Uterus (tissue), 4 donors: Measurements from ENCODE around the gene ADI1. TPM values are rescaled to one million over a fixed set of nuclear protein-coding genes. Genes with fewer than 3 reads are reported as not detected.
A peak's percentile ranks its signal among the peaks of the same experiment; 100 is the strongest.
"Not testable (repeated sequence)": the region's sequence is repeated elsewhere in the genome, so short reads cannot be mapped to it uniquely, and the experiment has no call there.

Source experiments
- DNase-seq, 2 donors: peaks; one replicate each; pipeline ENCODE4 v3.0.0-alpha.2; 2019 to 2020
- H3K27ac ChIP-seq, 2 donors: fragments of 200-600 bp; sonication (generic); 1 replicate in 1 of 2; 2 replicates in 1 of 2; pipeline ENCODE4 v1.5.1; 2016 to 2018
- H3K27me3 ChIP-seq, 2 donors: fragments of 200-600 bp; sonication (generic); one replicate each; pipeline ENCODE4 v1.5.1; 2018 to 2019; ENCODE audit warnings: control low read depth in 1 of 2
- H3K36me3 ChIP-seq, 2 donors: fragments of 200-600 bp; sonication (generic); one replicate each; pipeline ENCODE4 v1.5.1; 2019; ENCODE audit warnings: control low read depth in 1 of 2
- H3K4me1 ChIP-seq, 2 donors: fragments of 200-600 bp; sonication (generic); one replicate each; pipeline ENCODE4 v1.5.1; 2018 to 2019; ENCODE audit warnings: control low read depth in 1 of 2
- H3K4me3 ChIP-seq, 2 donors: fragments of 200-600 bp; sonication (generic); 1 replicate in 1 of 2; 2 replicates in 1 of 2; pipeline ENCODE4 v1.5.1; 2018 to 2019; ENCODE audit warnings: mild to moderate bottlenecking in 1 of 2
- H3K9me3 ChIP-seq, 2 donors: fragments of 200-600 bp; sonication (generic); one replicate each; pipeline ENCODE4 v1.5.1; 2019; ENCODE audit warnings: control low read depth in 1 of 2
- POLR2A ChIP-seq, 2 donors: fragments of 450-650 bp; IDR thresholded peaks; one replicate each; pipeline ENCODE4 v1.6.1; 2016; ENCODE audit warnings: antibody characterized with exemption in 2 of 2, mild to moderate bottlenecking in 1 of 2, moderate library complexity in 1 of 2
- intact Hi-C: fragments of 100-400 bp; cut with DNase I; formaldehyde crosslinking; loops from one replicate; pipeline ENCODE4 v1.15.1; 2023; ENCODE audit warnings: low total_unique reads
- total RNA-seq, 4 donors: library from RNA; depleted of rRNA in 3 of 4; stranded (reverse); fragments of >200 nt in 3 of 4; gene quantifications; one replicate each; pipeline versions ENCODE4 v1.1.0 to v1.2.4, GENCODE V29; 2014 to 2023
- TF ChIP-seq, protein P1 (sequence below), 4 experiments: fragments of 200-600 bp in 2 of 4; fragments of 450-650 bp in 2 of 4; sonication (generic) in 2 of 4; IDR thresholded peaks; one replicate each; pipeline ENCODE4 v1.5.1; 2016 to 2019; ENCODE audit warnings: antibody characterized with exemption in 4 of 4, mild to moderate bottlenecking in 2 of 4, moderate library complexity in 1 of 4
- donor health status: DM: yes; HTN: yes; CAD: no.

ADI1 gene
- total RNA-seq, 4 donors from 2014 or later, result 31.5 to 65.0 (median 37.9) TPM

DNA sequence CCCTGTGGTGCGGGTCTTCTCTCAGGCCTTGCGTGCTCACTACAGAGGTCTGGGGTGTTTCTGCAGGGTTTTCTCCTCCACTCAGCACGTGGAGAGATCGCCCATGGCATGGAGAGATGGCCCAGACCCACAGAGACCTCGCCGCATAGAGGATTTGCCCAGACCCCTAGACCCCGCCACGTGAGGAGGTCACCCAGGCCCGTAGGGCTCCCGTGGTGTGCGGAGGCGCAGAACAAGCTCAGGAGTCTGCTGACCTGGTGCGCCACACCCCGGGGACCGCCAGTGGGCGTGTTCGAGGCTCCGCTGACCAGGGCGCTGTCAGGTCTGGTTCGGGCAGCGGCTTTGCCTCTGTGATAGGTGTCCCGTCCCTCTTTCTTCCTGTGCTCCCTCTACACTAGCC lies 64.5 kb downstream of the ADI1 start:
- no peak for DNase-seq
- no peak overlapping the region for H3K4me3 ChIP-seq
- no peaks in the 10 kb centered on the region for H3K36me3 ChIP-seq
- TF ChIP-seq POLR2A (IDR thresholded peaks at IDR 0.05), result no peak
- TF ChIP-seq, protein P1, sequence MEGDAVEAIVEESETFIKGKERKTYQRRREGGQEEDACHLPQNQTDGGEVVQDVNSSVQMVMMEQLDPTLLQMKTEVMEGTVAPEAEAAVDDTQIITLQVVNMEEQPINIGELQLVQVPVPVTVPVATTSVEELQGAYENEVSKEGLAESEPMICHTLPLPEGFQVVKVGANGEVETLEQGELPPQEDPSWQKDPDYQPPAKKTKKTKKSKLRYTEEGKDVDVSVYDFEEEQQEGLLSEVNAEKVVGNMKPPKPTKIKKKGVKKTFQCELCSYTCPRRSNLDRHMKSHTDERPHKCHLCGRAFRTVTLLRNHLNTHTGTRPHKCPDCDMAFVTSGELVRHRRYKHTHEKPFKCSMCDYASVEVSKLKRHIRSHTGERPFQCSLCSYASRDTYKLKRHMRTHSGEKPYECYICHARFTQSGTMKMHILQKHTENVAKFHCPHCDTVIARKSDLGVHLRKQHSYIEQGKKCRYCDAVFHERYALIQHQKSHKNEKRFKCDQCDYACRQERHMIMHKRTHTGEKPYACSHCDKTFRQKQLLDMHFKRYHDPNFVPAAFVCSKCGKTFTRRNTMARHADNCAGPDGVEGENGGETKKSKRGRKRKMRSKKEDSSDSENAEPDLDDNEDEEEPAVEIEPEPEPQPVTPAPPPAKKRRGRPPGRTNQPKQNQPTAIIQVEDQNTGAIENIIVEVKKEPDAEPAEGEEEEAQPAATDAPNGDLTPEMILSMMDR (IDR thresholded peaks at IDR 0.05), result no peak
- no peaks in the 10 kb centered on the region for H3K4me1 ChIP-seq
- intact Hi-C loops, result no loop called here
- no peaks in the 10 kb centered on the region for H3K27me3 ChIP-seq
- no peak overlapping the region for H3K27ac ChIP-seq
- no peaks in the 10 kb centered on the region for H3K9me3 ChIP-seq

DNA sequence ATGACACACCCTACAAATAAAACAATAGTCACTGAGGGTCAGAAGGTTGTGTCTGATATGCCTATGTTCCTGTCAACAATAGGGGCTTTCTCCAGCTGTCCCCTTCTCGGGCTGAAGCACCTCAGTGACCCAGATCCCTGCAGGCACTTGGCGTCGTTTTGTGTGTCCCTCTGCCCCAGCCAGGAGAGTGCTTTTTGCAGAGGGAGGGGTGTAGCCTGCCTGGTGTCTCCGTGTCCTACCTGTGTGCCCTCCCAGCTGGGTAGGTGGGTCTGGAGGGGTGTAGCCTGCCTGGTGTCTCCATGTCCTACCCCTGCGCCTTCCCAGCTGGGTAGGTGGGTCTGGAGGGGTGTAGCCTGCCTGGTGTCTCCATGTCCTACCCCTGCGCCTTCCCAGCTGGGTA lies 65.3 kb downstream of the ADI1 start:
- intact Hi-C loops, H3K36me3 ChIP-seq, H3K27ac ChIP-seq, H3K4me3 ChIP-seq, H3K9me3 ChIP-seq, H3K27me3 ChIP-seq, H3K4me1 ChIP-seq, DNase-seq: not testable (repeated sequence)

DNA sequence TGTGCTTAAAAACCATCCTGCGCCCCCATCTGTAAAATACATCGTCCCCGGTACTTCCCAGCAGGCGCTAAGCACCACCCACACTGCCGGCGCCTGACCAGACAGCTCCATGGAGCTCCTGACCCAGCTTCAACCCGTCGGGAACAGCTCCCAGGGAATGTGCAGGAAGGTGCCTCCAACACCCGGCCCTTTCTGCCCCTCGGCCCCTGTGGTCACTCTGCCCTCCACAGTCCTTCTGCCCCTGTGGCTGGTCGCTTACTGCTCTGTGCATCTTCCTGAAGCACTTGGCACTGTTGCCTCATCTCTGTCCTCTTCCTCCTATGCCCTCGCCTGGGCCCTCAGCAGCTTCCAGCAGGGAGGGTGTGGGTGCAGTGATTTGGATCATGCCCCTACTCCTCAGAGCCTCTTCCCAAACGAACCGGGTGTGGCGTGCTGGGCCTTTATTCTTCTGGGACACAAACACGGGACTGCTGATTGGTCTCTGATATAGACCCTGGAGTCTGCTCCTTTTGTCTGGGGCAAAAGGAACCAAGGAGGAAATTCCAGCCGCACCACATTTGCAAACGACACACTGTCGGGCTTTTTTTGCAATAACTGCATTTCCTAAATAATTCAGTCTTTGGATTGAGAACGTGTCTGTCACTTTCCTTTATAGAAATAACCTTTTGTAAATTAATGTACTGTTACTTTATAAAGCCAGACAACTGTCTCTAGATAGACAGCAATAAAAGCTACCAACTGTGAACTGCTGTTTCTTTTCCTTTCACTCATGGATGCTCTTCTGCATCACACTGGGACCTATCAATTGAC lies 65.9 kb downstream of the ADI1 start:
- H3K27ac ChIP-seq, result peak overlapping the region in 1 of 2 donors; percentile 8
- H3K4me1 ChIP-seq, result no peaks in the 10 kb centered on the region
- H3K27me3 ChIP-seq, result no peaks in the 10 kb centered on the region
- DNase-seq, result peak in 1 of 2 donors; percentile 24
- no peaks in the 10 kb centered on the region for H3K36me3 ChIP-seq
- TF ChIP-seq, protein P1 (IDR thresholded peaks at IDR 0.05), result no peak
- TF ChIP-seq POLR2A (IDR thresholded peaks at IDR 0.05), result no peak
- intact Hi-C loops, result no loop called here
- H3K9me3 ChIP-seq, result no peaks in the 10 kb centered on the region
- H3K4me3 ChIP-seq, result no peak overlapping the region

DNA sequence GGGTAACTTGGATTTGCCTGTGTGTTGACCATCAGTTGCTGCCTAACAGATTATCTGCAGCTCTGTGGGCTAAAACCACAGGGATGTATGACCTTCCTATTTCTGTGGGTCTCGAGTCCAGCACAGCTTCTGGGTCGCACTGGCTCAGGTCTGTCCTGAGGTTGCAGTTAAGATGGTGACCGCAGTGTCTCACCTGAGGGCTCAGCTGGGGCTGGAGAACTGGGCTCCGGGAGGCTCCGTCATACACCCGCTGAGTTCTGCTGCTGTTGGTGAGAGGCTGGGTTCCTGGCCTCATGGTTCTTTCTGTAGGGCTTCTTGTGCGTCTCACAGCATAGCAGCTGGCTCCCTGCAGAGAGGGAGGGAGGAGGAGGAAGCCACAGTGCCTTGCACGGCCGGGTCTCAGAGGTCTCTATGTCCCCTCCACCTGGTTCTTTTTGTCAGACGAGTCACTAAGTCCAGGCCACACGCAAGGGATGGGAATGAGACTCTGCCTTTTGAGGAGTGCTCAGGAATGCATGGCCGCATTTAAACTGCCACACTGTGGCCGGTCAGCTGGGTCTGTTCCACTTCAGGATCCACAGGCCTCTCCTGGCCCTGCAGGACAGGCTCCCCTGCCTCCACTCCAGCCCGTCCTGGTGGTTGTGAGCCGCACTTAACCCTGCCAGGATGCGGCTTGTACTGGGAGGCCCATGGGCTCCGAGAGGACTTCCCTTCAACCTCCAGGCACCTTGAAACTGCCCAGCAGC lies 67.2 kb downstream of the ADI1 start:
- no peaks in the 10 kb centered on the region for H3K36me3 ChIP-seq

DNA sequence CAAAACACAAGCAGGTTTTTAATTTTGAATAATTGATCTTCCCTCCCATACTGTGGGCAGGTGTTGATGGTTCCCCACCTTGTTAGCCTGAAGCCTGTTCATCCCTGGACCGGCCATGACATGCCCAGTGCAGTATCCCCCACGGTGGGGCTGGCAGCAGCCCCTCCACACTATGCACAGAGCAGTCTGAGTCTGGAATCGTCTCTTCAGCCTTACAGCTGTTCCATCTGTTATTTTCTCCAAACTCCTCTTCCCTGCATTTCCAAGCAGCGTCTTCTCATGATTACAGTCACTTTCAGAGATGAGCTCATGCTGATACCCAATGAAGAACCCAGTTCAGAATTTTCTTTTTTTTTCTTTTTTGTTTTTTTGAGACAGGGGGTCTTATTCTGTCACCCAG lies 68.2 kb downstream of the ADI1 start:
- no peak for TF ChIP-seq POLR2A (IDR thresholded peaks at IDR 0.05)
- TF ChIP-seq, protein P1 (IDR thresholded peaks at IDR 0.05), result no peak
- Histone ChIP-seq H3K27ac (no peak overlapping the region), H3K9me3 (no peaks in the 10 kb centered on the region), H3K4me1 (no peaks in the 10 kb centered on the region), H3K27me3 (no peaks in the 10 kb centered on the region), H3K36me3 (no peaks in the 10 kb centered on the region), H3K4me3 (no peak overlapping the region)
- intact Hi-C loops, result no loop called here
- no peak for DNase-seq

More for the DNA sequence above, 67.2 kb downstream of the ADI1 start:
- Histone ChIP-seq H3K4me1 (no peaks in the 10 kb centered on the region), H3K9me3 (no peaks in the 10 kb centered on the region), H3K27me3 (no peaks in the 10 kb centered on the region), H3K4me3 (no peak overlapping the region), H3K27ac (no peak overlapping the region)
- TF ChIP-seq, protein P1 (IDR thresholded peaks at IDR 0.05), result no peak
- no peak for TF ChIP-seq POLR2A (IDR thresholded peaks at IDR 0.05)
- no peak for DNase-seq
- intact Hi-C loops, result no loop called here
